IMR-90 (cell line): ENCODE measurements around the gene FKBP6. TPM values are rescaled to one million over a fixed set of nuclear protein-coding genes. Genes with fewer than 3 reads are reported as not detected.

Experiments
- ATAC-seq: fragments of 200-7000 bp; cut with Tn5 transposase; 2 replicates; pipeline ENCODE4 v1.9.1; 2020; ENCODE audit warnings: low read depth, mild to moderate bottlenecking, moderate library complexity
- BruUV-seq: library from RNA; stranded (reverse); fragments of 400-500 nt; replicated peaks from 2 replicates; lab custom pipeline; 2021; lab: Mats Ljungman, UMichigan
- CTCF ChIA-PET: fragments of 300-600 bp; formaldehyde crosslinking; extraction: SDS; loops from one replicate; lab custom pipeline; 2021; ENCODE audit warnings: antibody characterized with exemption; lab: Yijun Ruan, JAX
- POLR2A ChIA-PET: fragments of 300-600 bp; sonication (Branson Sonifier 250); formaldehyde crosslinking; loops from one replicate; lab custom pipeline; 2022; ENCODE audit warnings: antibody characterized with exemption; ENCODE audit not compliant: unreplicated experiment; lab: Charles Lee
- DNase-seq: peaks from one replicate; pipeline ENCODE4 v3.0.0; 2013
- H2AFZ ChIP-seq: replicated peaks from 2 replicates; pipeline ENCODE3; 2013; ENCODE audit warnings: low read length, mild to moderate bottlenecking; ENCODE audit not compliant: poor library complexity
- H2AK5ac ChIP-seq: 2 replicates; pipeline ENCODE4 v1.6.1; 2013; ENCODE audit warnings: low read depth, low read length, inconsistent platforms
- H2AK9ac ChIP-seq: replicated peaks from 2 replicates; pipeline ENCODE3; 2013; ENCODE audit warnings: mild to moderate bottlenecking, low read depth, low read length, moderate library complexity; ENCODE audit not compliant: poor library complexity
- H2BK120ac ChIP-seq: 2 replicates; pipeline ENCODE4 v1.6.1; 2013; ENCODE audit warnings: low read depth, low read length, inconsistent platforms
- H2BK15ac ChIP-seq: 3 replicates; pipeline ENCODE4 v1.6.1; 2013; ENCODE audit warnings: low read depth, low read length, inconsistent platforms
- H2BK20ac ChIP-seq: 2 replicates; pipeline ENCODE4 v1.6.1; 2013; ENCODE audit warnings: low read depth, mild to moderate bottlenecking, inconsistent platforms, low read length, moderate library complexity
- H2BK5ac ChIP-seq: 2 replicates; pipeline ENCODE4 v1.6.1; 2013; ENCODE audit warnings: mild to moderate bottlenecking, low read depth, low read length, inconsistent platforms; ENCODE audit not compliant: poor library complexity, severe bottlenecking
- H3K14ac ChIP-seq: replicated peaks from 2 replicates; pipeline ENCODE4 v1.6.1; 2013; ENCODE audit warnings: low read depth, low read length, inconsistent platforms
- H3K18ac ChIP-seq: 2 replicates; pipeline ENCODE4 v1.6.1; 2013; ENCODE audit warnings: low read depth, low read length, control low read depth
- H3K23ac ChIP-seq: 2 replicates; pipeline ENCODE4 v1.6.1; 2013; ENCODE audit warnings: low read depth, low read length, inconsistent platforms
- H3K27ac ChIP-seq: 2 replicates; pipeline ENCODE4 v1.5.1; 2013; ENCODE audit warnings: mild to moderate bottlenecking, control low read depth, low read length; ENCODE audit not compliant: insufficient read depth
- H3K27me3 ChIP-seq: 2 replicates; pipeline ENCODE4 v1.6.1; 2013; ENCODE audit warnings: low read length; ENCODE audit not compliant: control insufficient read depth, insufficient read depth
- H3K36me3 ChIP-seq: 2 replicates; pipeline ENCODE4 v1.6.1; 2013; ENCODE audit warnings: low read length, mixed read lengths; ENCODE audit not compliant: control insufficient read depth, insufficient read depth
- H3K4ac ChIP-seq: 2 replicates; pipeline ENCODE4 v1.6.1; 2013; ENCODE audit warnings: low read depth, low read length, inconsistent platforms
- H3K4me1 ChIP-seq: 2 replicates; pipeline ENCODE4 v1.6.1; 2013; ENCODE audit warnings: low read length, mixed read lengths; ENCODE audit not compliant: control insufficient read depth, insufficient read depth
- H3K4me2 ChIP-seq: 2 replicates; pipeline ENCODE4 v1.6.1; 2013; ENCODE audit warnings: low read depth, mild to moderate bottlenecking, control low read depth, low read length, moderate library complexity
- H3K4me3 ChIP-seq: 2 replicates; pipeline ENCODE4 v1.5.1; 2013; ENCODE audit warnings: low read depth, mild to moderate bottlenecking, control low read depth, low read length, moderate library complexity; ENCODE audit not compliant: insufficient read depth
- H3K56ac ChIP-seq: 2 replicates; pipeline ENCODE4 v1.6.1; 2013; ENCODE audit warnings: low read length, inconsistent platforms; ENCODE audit not compliant: insufficient read depth; ENCODE audit errors: extremely low read depth
- H3K79me1 ChIP-seq, 2 experiments: 2 replicates each; pipeline ENCODE4 v1.6.1; 2013; ENCODE audit warnings: low read length in 2 of 2, inconsistent platforms in 1 of 2, low read depth in 1 of 2
- H3K9ac ChIP-seq: 2 replicates; pipeline ENCODE4 v1.6.1; 2013; ENCODE audit warnings: low read depth, low read length, control low read depth
- H3K9me1 ChIP-seq: 2 replicates; pipeline ENCODE4 v1.6.1; 2013; ENCODE audit warnings: low read length, inconsistent platforms; ENCODE audit not compliant: insufficient read depth
- H3K9me3 ChIP-seq: 2 replicates; pipeline ENCODE4 v1.6.1; 2013; ENCODE audit warnings: low read length; ENCODE audit not compliant: control insufficient read depth, insufficient read depth
- H4K20me1 ChIP-seq: 2 replicates; pipeline ENCODE4 v1.6.1; 2013; ENCODE audit warnings: low read length, inconsistent platforms; ENCODE audit not compliant: insufficient read depth
- H4K5ac ChIP-seq: 2 replicates; pipeline ENCODE4 v1.6.1; 2013; ENCODE audit warnings: mild to moderate bottlenecking, low read depth, low read length, control low read depth
- H4K8ac ChIP-seq, 2 experiments: 2 replicates each; pipeline ENCODE4 v1.6.1; 2013; ENCODE audit warnings: low read depth in 2 of 2, low read length in 2 of 2, control low read depth in 1 of 2, inconsistent platforms in 1 of 2
- H4K91ac ChIP-seq: 2 replicates; pipeline ENCODE4 v1.6.1; 2013; ENCODE audit warnings: low read depth, low read length, inconsistent platforms; ENCODE audit not compliant: insufficient read depth
- BHLHE40 ChIP-seq: fragments of 150-350 bp; IDR thresholded peaks from 2 replicates; pipeline ENCODE4 v1.6.1; 2016; ENCODE audit warnings: mild to moderate bottlenecking, low read depth, low read length
- CEBPB ChIP-seq: IDR thresholded peaks from 2 replicates; pipeline ENCODE4 v1.6.1; 2012; ENCODE audit warnings: low read depth, low read length, improper control_type of control experiment
- CHD1 ChIP-seq: IDR thresholded peaks from 2 replicates; pipeline ENCODE4 v1.6.1; 2012; ENCODE audit warnings: low read depth, low read length, improper control_type of control experiment
- CTCF ChIP-seq: conservative IDR thresholded peaks from 2 replicates; pipeline ENCODE4 v1.5.1; 2012; ENCODE audit warnings: mild to moderate bottlenecking, low read depth, low read length, improper control_type of control experiment
- ELK1 ChIP-seq: fragments of 150-350 bp; IDR thresholded peaks from 2 replicates; pipeline ENCODE4 v1.6.1; 2016; ENCODE audit warnings: low read depth, mild to moderate bottlenecking, low read length, moderate library complexity, borderline replicate concordance
- FOS ChIP-seq: fragments of 150-350 bp; IDR thresholded peaks from 2 replicates; pipeline ENCODE4 v1.6.1; 2016; ENCODE audit warnings: low read depth, low read length
- MAFK ChIP-seq: IDR thresholded peaks from 2 replicates; pipeline ENCODE4 v1.6.1; 2012; ENCODE audit warnings: low read depth, low read length, improper control_type of control experiment
- MAZ ChIP-seq: IDR thresholded peaks from 2 replicates; pipeline ENCODE4 v1.6.1; 2012; ENCODE audit warnings: low read depth, mild to moderate bottlenecking, low read length, improper control_type of control experiment, moderate library complexity, borderline replicate concordance
- MXI1 ChIP-seq: IDR thresholded peaks from 2 replicates; pipeline ENCODE4 v1.6.1; 2012; ENCODE audit warnings: low read depth, mild to moderate bottlenecking, low read length, moderate library complexity, borderline replicate concordance
- NFE2L2 ChIP-seq: fragments of 150-350 bp; IDR thresholded peaks from 2 replicates; pipeline ENCODE4 v1.6.1; 2016; ENCODE audit warnings: low read depth, mild to moderate bottlenecking, low read length
- POLR2A ChIP-seq: IDR thresholded peaks from 2 replicates; pipeline ENCODE4 v1.6.1; 2012; ENCODE audit warnings: mild to moderate bottlenecking, low read depth, low read length
- RAD21 ChIP-seq: IDR thresholded peaks from 2 replicates; pipeline ENCODE4 v1.6.1; 2012; ENCODE audit warnings: low read length, improper control_type of control experiment
- RCOR1 ChIP-seq: IDR thresholded peaks from 2 replicates; pipeline ENCODE4 v1.6.1; 2012; ENCODE audit warnings: mild to moderate bottlenecking, low read length, improper control_type of control experiment; ENCODE audit not compliant: insufficient replicate concordance
- RFX5 ChIP-seq: IDR thresholded peaks from 2 replicates; pipeline ENCODE4 v1.8.0; 2012; ENCODE audit warnings: low read depth, mild to moderate bottlenecking, low read length, moderate library complexity
- SMC3 ChIP-seq: fragments of 150-350 bp; IDR thresholded peaks from 2 replicates; pipeline ENCODE4 v1.6.1; 2016; ENCODE audit warnings: low read depth, mild to moderate bottlenecking, antibody characterized with exemption, low read length, moderate library complexity
- USF2 ChIP-seq: fragments of 150-350 bp; IDR thresholded peaks from 2 replicates; pipeline ENCODE4 v1.6.1; 2017; ENCODE audit warnings: mild to moderate bottlenecking, antibody characterized with exemption, low read length, low read depth
- WGBS, 2 experiments: methylation state at CpG; one replicate each; pipeline versions ENCODE4 v1.1.5 to v1.1.7; 2013; ENCODE audit warnings: missing lambda C conversion rate in 2 of 2; ENCODE audit not compliant: insufficient read length in 1 of 2; ENCODE audit errors: extremely low coverage in 2 of 2; 5-methylcytosine and 5-hydroxymethylcytosine counted together
- dilution Hi-C: fragments of 300-500 bp; cut with HindIII; formaldehyde crosslinking; loops from one replicate; pipeline ENCODE4 v1.14.3; 2018; ENCODE audit warnings: low sequenced_read_pairs; ENCODE audit not compliant: unreplicated experiment
- in situ Hi-C: fragments of 300-500 bp; cut with MboI; formaldehyde crosslinking; loops from 3 replicates; pipeline ENCODE4 v1.14.3; 2019; ENCODE audit warnings: low sequenced_read_pairs, inconsistent platforms, mixed read lengths
- intact Hi-C: fragments of 100-400 bp; cut with micrococcal nuclease; formaldehyde crosslinking; loops from 2 replicates; pipeline ENCODE4 v1.10.0; 2022
- polyA plus RNA-seq, 3 experiments: library from polyadenylated mRNA; depleted of rRNA; stranded (reverse); fragments of >200 nt; gene quantifications; 2 replicates each; pipeline ENCODE4 v1.2.3, GENCODE V29; 2012; ENCODE audit warnings: low replicate concordance in 1 of 3
- total RNA-seq: library from RNA; depleted of rRNA; stranded (reverse); fragments of >200 nt; gene quantifications from 2 replicates; pipeline ENCODE4 v1.2.3, GENCODE V29; 2012

The FKBP6 gene
- total and polyA plus RNA-seq, 2 of the 4 experiments (the other 2 are of a cell fraction) = not detected

GRCh38 chr7:73304071-73304470 lies 23.9 kb upstream of the FKBP6 start:
- intact Hi-C loops (no loop called here), dilution Hi-C loops (no loop called here), in situ Hi-C loops (no loop called here)
- Histone ChIP-seq H3K4me3 (no peak overlapping the region), H2BK120ac (no peak overlapping the region), H2AFZ (no peak overlapping the region), H3K27me3 (no peaks in the 10 kb centered on the region), H4K91ac (no peak overlapping the region), H3K79me1 (peaks cover 9 to 28% of the 10 kb centered on the region in 2 experiments; a peak in 3 of 4 replicates), H3K9ac (no peak overlapping the region), H2AK5ac (no peak overlapping the region), H3K14ac (no peak overlapping the region), H3K9me1 (peaks cover 4% of the 10 kb centered on the region; the same call in 1 of the 2 replicates), H4K8ac (no peak overlapping the region), H3K23ac (no peak overlapping the region), H3K4me2 (no peak overlapping the region), H2BK5ac (no peak overlapping the region), H3K4me1 (peaks cover 3% of the 10 kb centered on the region; the same call in 1 of the 2 replicates), H2BK15ac (no peak overlapping the region), H3K27ac (no peak overlapping the region), H4K20me1 (no peaks in the 10 kb centered on the region), H2AK9ac (no peak overlapping the region), H3K56ac (no peak overlapping the region), H3K36me3 (peaks cover 26% of the 10 kb centered on the region), H3K18ac (no peak overlapping the region), H3K4ac (no peak overlapping the region), H3K9me3 (no peaks in the 10 kb centered on the region), H4K5ac (no peak overlapping the region), H2BK20ac (no peak overlapping the region)
- no peak for DNase-seq
- TF ChIP-seq MXI1 (no peak), MAZ (no peak), MAFK (no peak), POLR2A (no peak), CHD1 (no peak), CEBPB (no peak), RFX5 (no peak), CTCF (no peak), USF2 (no peak), SMC3 (no peak), NFE2L2 (no peak), RAD21 (no peak), ELK1 (no peak), BHLHE40 (no peak), FOS (no peak), RCOR1 (no peak)
- ChIA-PET CTCF (no interaction called here), POLR2A (no interaction called here)
- BruUV-seq = no TSS peak
- WGBS, 2 experiments = 100% methylated on average over 3 of the region's 14 CpGs; no CpG with 5 or more reads in 1 of the 2 experiments
- no peak for ATAC-seq
